SK-N-SH treated with all-trans-retinoic acid at 6 μM for 48 hours (cell line): ENCODE measurements around the gene TSPAN9.

Experiments
- ATAC-seq: fragments of 200-7000 bp; cut with Tn5 transposase; 3 replicates; pipeline ENCODE4 v1.9.1; 2020; ENCODE audit warnings: mild to moderate bottlenecking, moderate library complexity
- BACH2 ChIP-seq: fragments of 250-450 bp; sonication (Bioruptor Pico); IDR thresholded peaks from 2 replicates; pipeline ENCODE4 v1.9.0; 2021; ENCODE audit warnings: mild to moderate bottlenecking, borderline replicate concordance
- CSDC2 ChIP-seq: fragments of 250-450 bp; sonication (Bioruptor Pico); IDR thresholded peaks from 2 replicates; pipeline ENCODE4 v1.5.0; 2020; ENCODE audit warnings: mild to moderate bottlenecking, moderate library complexity
- ESRRG ChIP-seq: fragments of 250-450 bp; sonication (Bioruptor Pico); IDR thresholded peaks from 2 replicates; pipeline ENCODE4 v1.6.1; 2021; ENCODE audit warnings: mild to moderate bottlenecking
- GLIS3 ChIP-seq: fragments of 250-450 bp; sonication (Bioruptor Pico); IDR thresholded peaks from 2 replicates; pipeline ENCODE4 v1.5.0; 2020; ENCODE audit warnings: mild to moderate bottlenecking, moderate library complexity
- ISL1 ChIP-seq: fragments of 250-450 bp; sonication (Bioruptor Pico); IDR thresholded peaks from 2 replicates; pipeline ENCODE4 v2.1.2; 2022; ENCODE audit warnings: mild to moderate bottlenecking, moderate library complexity
- OSR1 ChIP-seq: fragments of 250-450 bp; sonication (Bioruptor Pico); IDR thresholded peaks from 2 replicates; pipeline ENCODE4 v1.8.0; 2022; ENCODE audit warnings: moderate library complexity, mild to moderate bottlenecking, inconsistent platforms
- PPARA ChIP-seq: fragments of 250-450 bp; sonication (Bioruptor Pico); IDR thresholded peaks from 2 replicates; pipeline ENCODE4 v1.5.0; 2020; ENCODE audit warnings: mild to moderate bottlenecking, borderline replicate concordance
- RARB ChIP-seq: fragments of 250-450 bp; sonication (Bioruptor Pico); IDR thresholded peaks from 2 replicates; pipeline ENCODE4 v1.8.0; 2021; ENCODE audit warnings: mild to moderate bottlenecking, moderate library complexity
- SNAI2 ChIP-seq: fragments of 250-450 bp; sonication (Bioruptor Pico); IDR thresholded peaks from 2 replicates; pipeline ENCODE4 v1.5.0; 2020; ENCODE audit warnings: mild to moderate bottlenecking, moderate library complexity
- TCF4 ChIP-seq: fragments of 250-450 bp; sonication (Bioruptor Pico); IDR thresholded peaks from 2 replicates; pipeline ENCODE4 v1.8.0; 2021; ENCODE audit warnings: mild to moderate bottlenecking, moderate library complexity, borderline replicate concordance
- TOX ChIP-seq: fragments of 250-450 bp; sonication (Bioruptor Pico); IDR thresholded peaks from 2 replicates; pipeline ENCODE4 v1.8.0; 2021; ENCODE audit warnings: mild to moderate bottlenecking, moderate library complexity, borderline replicate concordance
- ZC3H10 ChIP-seq: fragments of 250-450 bp; sonication (Bioruptor Pico); IDR thresholded peaks from 2 replicates; pipeline ENCODE4 v1.5.1; 2021; ENCODE audit warnings: mild to moderate bottlenecking, moderate library complexity
- ZFP30 ChIP-seq: fragments of 450-650 bp; formaldehyde crosslinking; IDR thresholded peaks from 2 replicates; pipeline ENCODE4 v1.5.0; 2022; ENCODE audit warnings: mild to moderate bottlenecking, moderate library complexity
- ZNF565 ChIP-seq: fragments of 450-650 bp; formaldehyde crosslinking; conservative IDR thresholded peaks from 2 replicates; pipeline ENCODE4 v1.5.0; 2020; ENCODE audit warnings: low read depth, mild to moderate bottlenecking, moderate library complexity
- ZNF70 ChIP-seq: fragments of 450-650 bp; formaldehyde crosslinking; IDR thresholded peaks from 2 replicates; pipeline ENCODE4 v1.5.0; 2020; ENCODE audit warnings: mild to moderate bottlenecking, moderate library complexity
- ZNF8 ChIP-seq: fragments of 450-650 bp; formaldehyde crosslinking; IDR thresholded peaks from 2 replicates; pipeline ENCODE4 v1.5.0; 2020; ENCODE audit warnings: mild to moderate bottlenecking, moderate library complexity
- TF ChIP-seq, protein P1 (sequence below): fragments of 250-450 bp; sonication (Bioruptor Pico); IDR thresholded peaks from 2 replicates; pipeline ENCODE4 v1.5.0; 2020; ENCODE audit warnings: mild to moderate bottlenecking, moderate library complexity
- TF ChIP-seq, protein P2 (sequence below): fragments of 250-450 bp; sonication (Bioruptor Pico); IDR thresholded peaks from 2 replicates; pipeline ENCODE4 v1.8.0; 2020; ENCODE audit warnings: mild to moderate bottlenecking, moderate library complexity, borderline replicate concordance
- TF ChIP-seq, protein P3 (sequence below): fragments of 250-450 bp; sonication (Bioruptor Pico); IDR thresholded peaks from 2 replicates; pipeline ENCODE4 v1.8.0; 2021; ENCODE audit warnings: low read depth, mild to moderate bottlenecking, moderate library complexity, borderline replicate concordance
- TF ChIP-seq, protein P4 (sequence below): fragments of 250-450 bp; sonication (Bioruptor Pico); IDR thresholded peaks from 2 replicates; pipeline ENCODE4 v1.5.1; 2021; ENCODE audit warnings: mild to moderate bottlenecking, moderate library complexity
- TF ChIP-seq, protein P5 (sequence below): fragments of 250-450 bp; sonication (Bioruptor Pico); IDR thresholded peaks from 2 replicates; pipeline ENCODE4 v1.5.1; 2020; ENCODE audit warnings: low read depth, mild to moderate bottlenecking, moderate library complexity

The TSPAN9 gene

DNA sequence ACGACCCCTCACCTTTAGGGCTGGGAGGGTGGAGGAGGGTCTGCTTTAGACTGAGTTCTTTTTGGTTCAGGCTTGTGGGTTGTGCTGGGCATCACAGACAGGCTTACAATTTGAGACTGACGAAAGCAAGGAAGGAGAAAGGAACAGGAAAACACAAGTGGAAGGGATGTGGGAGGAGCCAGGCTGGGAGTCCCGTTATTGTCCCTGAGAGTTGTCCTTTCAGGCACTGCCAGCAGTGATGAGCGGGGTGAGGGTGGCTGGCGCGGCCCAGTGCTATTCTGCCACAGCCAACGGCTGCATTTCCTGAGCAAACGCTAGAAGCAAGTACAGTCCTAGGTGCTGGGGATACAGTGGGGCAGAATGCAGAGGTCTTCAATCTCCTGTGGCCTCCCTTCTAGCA is 29.2 kb upstream of the TSPAN9 start:
- no peak for ATAC-seq
- no peak for TF ChIP-seq ZNF70
- TF ChIP-seq, all 23 proteins: peak for 0

DNA sequence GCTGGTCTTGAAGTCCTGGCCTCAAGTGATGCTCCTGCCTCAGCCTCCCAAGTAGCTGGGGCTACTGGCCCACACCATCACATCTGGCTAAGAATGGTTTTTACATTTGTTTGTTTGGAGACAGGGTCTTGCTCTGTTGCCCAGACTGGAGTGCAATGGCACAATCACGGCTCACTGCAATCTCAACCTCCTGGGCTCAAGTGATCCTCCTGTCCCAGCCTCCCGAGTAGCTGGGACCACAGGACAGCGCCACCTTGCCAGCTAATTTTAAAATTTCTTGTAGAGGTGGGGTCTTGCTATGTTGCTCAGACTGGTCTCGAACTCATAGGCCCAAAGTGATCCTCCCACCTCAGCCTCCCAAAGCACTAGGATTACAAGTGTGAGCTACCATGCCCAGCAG is 28.6 kb upstream of the TSPAN9 start:
- TF ChIP-seq TOX (CRISPR knock-in tag), result no peak
- no peak for ATAC-seq

DNA sequence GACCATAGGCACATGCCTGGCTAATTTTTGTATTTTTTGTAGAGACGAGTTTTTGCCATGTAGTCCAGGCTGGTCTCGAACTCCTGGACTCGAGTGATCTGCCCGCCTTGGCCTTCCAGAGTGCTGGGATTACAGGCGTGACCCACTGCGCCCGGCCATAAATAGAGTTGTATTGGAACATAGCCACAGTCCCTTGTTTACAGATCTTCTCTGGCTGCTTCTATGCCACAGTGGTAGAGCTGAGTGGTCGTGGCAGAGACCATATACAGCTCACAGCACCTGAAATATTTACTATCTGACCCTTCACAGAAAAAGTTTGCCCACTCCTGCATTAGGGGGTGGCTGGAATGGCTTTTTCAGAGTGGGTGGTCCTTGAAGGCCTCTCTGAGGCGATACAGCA is 28.0 kb upstream of the TSPAN9 start:
- no peak for ATAC-seq
- TF ChIP-seq ZC3H10 (CRISPR knock-in tag), result no peak
- no peak for TF ChIP-seq ESRRG (CRISPR knock-in tag)

DNA sequence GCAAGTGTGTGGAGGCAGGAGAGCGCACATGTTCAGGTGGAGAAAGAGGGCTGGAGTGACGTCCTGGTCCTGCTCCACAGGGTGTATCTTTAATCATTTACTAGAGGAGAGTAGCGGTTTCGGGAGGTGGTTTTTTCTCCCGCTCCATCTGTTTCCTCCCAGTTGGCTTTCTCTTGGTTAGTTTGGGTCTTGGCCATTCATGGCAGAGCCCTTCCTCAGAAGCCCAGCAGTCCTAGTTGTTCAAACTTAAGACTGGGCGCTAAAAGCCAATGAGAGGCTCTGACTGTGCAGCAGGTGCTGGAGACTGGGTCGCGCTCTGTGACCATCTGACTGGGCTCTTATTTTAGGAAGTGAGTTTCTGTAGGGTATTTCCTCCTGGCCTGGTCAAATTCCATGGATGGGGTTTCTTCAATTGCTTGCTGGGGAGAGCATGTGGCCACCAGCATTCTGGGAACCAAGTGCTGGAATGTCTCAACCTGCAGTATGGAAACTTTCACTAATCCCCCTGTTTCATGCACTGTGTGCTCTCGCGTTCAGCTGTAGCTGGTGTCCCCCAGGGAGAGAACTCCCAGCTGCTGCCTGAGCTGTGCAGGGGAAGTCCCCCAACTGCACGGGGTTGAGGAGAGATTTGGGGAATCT is 27.4 kb upstream of the TSPAN9 start:
- ATAC-seq, result no peak
- TF ChIP-seq GLIS3 (CRISPR knock-in tag) (no peak), ZNF70 (no peak), ZNF565 (no peak), ISL1 (CRISPR knock-in tag) (no peak), ESRRG (CRISPR knock-in tag) (no peak), BACH2 (CRISPR knock-in tag) (no peak), OSR1 (CRISPR knock-in tag) (no peak), SNAI2 (CRISPR knock-in tag) (no peak), ZC3H10 (CRISPR knock-in tag) (no peak), CSDC2 (CRISPR knock-in tag) (no peak), RARB (no peak), ZFP30 (CRISPR knock-in tag) (no peak), TCF4 (CRISPR knock-in tag) (no peak), PPARA (CRISPR knock-in tag) (no peak), ZNF8 (no peak)
- TF ChIP-seq, protein P1, sequence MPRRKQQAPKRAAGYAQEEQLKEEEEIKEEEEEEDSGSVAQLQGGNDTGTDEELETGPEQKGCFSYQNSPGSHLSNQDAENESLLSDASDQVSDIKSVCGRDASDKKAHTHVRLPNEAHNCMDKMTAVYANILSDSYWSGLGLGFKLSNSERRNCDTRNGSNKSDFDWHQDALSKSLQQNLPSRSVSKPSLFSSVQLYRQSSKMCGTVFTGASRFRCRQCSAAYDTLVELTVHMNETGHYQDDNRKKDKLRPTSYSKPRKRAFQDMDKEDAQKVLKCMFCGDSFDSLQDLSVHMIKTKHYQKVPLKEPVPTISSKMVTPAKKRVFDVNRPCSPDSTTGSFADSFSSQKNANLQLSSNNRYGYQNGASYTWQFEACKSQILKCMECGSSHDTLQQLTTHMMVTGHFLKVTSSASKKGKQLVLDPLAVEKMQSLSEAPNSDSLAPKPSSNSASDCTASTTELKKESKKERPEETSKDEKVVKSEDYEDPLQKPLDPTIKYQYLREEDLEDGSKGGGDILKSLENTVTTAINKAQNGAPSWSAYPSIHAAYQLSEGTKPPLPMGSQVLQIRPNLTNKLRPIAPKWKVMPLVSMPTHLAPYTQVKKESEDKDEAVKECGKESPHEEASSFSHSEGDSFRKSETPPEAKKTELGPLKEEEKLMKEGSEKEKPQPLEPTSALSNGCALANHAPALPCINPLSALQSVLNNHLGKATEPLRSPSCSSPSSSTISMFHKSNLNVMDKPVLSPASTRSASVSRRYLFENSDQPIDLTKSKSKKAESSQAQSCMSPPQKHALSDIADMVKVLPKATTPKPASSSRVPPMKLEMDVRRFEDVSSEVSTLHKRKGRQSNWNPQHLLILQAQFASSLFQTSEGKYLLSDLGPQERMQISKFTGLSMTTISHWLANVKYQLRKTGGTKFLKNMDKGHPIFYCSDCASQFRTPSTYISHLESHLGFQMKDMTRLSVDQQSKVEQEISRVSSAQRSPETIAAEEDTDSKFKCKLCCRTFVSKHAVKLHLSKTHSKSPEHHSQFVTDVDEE, result no peak
- TF ChIP-seq, protein P2, sequence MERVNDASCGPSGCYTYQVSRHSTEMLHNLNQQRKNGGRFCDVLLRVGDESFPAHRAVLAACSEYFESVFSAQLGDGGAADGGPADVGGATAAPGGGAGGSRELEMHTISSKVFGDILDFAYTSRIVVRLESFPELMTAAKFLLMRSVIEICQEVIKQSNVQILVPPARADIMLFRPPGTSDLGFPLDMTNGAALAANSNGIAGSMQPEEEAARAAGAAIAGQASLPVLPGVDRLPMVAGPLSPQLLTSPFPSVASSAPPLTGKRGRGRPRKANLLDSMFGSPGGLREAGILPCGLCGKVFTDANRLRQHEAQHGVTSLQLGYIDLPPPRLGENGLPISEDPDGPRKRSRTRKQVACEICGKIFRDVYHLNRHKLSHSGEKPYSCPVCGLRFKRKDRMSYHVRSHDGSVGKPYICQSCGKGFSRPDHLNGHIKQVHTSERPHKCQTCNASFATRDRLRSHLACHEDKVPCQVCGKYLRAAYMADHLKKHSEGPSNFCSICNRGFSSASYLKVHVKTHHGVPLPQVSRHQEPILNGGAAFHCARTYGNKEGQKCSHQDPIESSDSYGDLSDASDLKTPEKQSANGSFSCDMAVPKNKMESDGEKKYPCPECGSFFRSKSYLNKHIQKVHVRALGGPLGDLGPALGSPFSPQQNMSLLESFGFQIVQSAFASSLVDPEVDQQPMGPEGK (CRISPR knock-in tag), result no peak
- TF ChIP-seq, protein P3, sequence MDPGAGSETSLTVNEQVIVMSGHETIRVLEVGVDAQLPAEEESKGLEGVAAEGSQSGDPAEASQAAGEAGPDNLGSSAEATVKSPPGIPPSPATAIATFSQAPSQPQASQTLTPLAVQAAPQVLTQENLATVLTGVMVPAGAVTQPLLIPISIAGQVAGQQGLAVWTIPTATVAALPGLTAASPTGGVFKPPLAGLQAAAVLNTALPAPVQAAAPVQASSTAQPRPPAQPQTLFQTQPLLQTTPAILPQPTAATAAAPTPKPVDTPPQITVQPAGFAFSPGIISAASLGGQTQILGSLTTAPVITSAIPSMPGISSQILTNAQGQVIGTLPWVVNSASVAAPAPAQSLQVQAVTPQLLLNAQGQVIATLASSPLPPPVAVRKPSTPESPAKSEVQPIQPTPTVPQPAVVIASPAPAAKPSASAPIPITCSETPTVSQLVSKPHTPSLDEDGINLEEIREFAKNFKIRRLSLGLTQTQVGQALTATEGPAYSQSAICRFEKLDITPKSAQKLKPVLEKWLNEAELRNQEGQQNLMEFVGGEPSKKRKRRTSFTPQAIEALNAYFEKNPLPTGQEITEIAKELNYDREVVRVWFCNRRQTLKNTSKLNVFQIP (CRISPR knock-in tag), result no peak
- TF ChIP-seq, protein P4, sequence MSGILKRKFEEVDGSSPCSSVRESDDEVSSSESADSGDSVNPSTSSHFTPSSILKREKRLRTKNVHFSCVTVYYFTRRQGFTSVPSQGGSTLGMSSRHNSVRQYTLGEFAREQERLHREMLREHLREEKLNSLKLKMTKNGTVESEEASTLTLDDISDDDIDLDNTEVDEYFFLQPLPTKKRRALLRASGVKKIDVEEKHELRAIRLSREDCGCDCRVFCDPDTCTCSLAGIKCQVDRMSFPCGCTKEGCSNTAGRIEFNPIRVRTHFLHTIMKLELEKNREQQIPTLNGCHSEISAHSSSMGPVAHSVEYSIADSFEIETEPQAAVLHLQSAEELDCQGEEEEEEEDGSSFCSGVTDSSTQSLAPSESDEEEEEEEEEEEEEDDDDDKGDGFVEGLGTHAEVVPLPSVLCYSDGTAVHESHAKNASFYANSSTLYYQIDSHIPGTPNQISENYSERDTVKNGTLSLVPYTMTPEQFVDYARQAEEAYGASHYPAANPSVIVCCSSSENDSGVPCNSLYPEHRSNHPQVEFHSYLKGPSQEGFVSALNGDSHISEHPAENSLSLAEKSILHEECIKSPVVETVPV, result no peak
- TF ChIP-seq, protein P5, sequence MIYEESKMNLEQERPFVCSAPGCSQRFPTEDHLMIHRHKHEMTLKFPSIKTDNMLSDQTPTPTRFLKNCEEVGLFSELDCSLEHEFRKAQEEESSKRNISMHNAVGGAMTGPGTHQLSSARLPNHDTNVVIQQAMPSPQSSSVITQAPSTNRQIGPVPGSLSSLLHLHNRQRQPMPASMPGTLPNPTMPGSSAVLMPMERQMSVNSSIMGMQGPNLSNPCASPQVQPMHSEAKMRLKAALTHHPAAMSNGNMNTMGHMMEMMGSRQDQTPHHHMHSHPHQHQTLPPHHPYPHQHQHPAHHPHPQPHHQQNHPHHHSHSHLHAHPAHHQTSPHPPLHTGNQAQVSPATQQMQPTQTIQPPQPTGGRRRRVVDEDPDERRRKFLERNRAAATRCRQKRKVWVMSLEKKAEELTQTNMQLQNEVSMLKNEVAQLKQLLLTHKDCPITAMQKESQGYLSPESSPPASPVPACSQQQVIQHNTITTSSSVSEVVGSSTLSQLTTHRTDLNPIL (CRISPR knock-in tag), result no peak
